ENCODE measurements around the gene RASGEF1B.

DNA sequence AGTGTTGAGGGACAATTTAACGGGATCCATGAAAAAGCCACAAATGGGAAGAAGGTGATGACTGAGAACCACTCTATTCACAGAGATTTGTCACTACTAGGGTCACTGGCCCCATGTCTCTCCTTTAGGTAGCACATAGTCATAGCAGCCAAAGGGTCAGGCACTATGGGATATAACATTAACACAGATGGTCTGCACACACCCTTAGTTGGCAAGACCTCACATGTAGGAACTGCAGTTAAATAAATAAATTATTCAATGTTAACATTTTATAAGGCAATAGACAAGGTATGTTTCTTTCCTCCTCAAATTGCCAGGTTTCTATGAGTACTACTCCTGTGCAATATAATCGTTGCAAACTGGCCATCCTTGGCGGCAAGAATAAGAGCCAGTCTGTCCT lies 10.9 kb downstream of the RASGEF1B start:
- TF ChIP-seq, protein P1, sequence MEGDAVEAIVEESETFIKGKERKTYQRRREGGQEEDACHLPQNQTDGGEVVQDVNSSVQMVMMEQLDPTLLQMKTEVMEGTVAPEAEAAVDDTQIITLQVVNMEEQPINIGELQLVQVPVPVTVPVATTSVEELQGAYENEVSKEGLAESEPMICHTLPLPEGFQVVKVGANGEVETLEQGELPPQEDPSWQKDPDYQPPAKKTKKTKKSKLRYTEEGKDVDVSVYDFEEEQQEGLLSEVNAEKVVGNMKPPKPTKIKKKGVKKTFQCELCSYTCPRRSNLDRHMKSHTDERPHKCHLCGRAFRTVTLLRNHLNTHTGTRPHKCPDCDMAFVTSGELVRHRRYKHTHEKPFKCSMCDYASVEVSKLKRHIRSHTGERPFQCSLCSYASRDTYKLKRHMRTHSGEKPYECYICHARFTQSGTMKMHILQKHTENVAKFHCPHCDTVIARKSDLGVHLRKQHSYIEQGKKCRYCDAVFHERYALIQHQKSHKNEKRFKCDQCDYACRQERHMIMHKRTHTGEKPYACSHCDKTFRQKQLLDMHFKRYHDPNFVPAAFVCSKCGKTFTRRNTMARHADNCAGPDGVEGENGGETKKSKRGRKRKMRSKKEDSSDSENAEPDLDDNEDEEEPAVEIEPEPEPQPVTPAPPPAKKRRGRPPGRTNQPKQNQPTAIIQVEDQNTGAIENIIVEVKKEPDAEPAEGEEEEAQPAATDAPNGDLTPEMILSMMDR (IDR thresholded peaks at IDR 0.05), result no peak
- TF ChIP-seq POLR2A (IDR thresholded peaks at IDR 0.05), result no peak
- no peak for TF ChIP-seq POLR2AphosphoS5 (IDR thresholded peaks at IDR 0.05; ENCODE audit: insufficient read depth in 1 of 2, low read depth in 1 of 2)

Data from vagina (tissue), 2 donors.